GM23338 (cell line): ENCODE measurements around the gene ECE2. TPM values are rescaled to one million over a fixed set of nuclear protein-coding genes. Genes with fewer than 3 reads are reported as not detected.

Experiments
- ATAC-seq: fragments of 200-7000 bp; cut with Tn5 transposase; 3 replicates; pipeline ENCODE4 v1.9.1; 2020
- DNase-seq: peaks from one replicate; pipeline ENCODE4 v3.0.0-alpha.2; 2015; ENCODE audit warnings: low spot score
- H2AFZ ChIP-seq: fragments of 200-600 bp; sonication (generic); 2 replicates; pipeline ENCODE4 v1.8.0; 2016; ENCODE audit warnings: antibody characterized with exemption, mild to moderate bottlenecking, moderate library complexity
- H3F3A ChIP-seq: fragments of 200-600 bp; sonication (generic); replicated peaks from 2 replicates; pipeline ENCODE4 v1.8.0; 2017; ENCODE audit warnings: antibody characterized with exemption, mixed run types, low read depth
- H3K27ac ChIP-seq: fragments of 200-600 bp; sonication (generic); 2 replicates; pipeline ENCODE4 v1.6.1; 2016; ENCODE audit warnings: low read depth
- H3K27me3 ChIP-seq: fragments of 200-600 bp; sonication (generic); 2 replicates; pipeline ENCODE4 v1.8.0; 2016; ENCODE audit warnings: mild to moderate bottlenecking, mixed run types, moderate library complexity; ENCODE audit not compliant: insufficient read depth
- H3K36me3 ChIP-seq: fragments of 200-600 bp; sonication (generic); 2 replicates; pipeline ENCODE4 v1.8.0; 2016; ENCODE audit warnings: mild to moderate bottlenecking; ENCODE audit not compliant: insufficient read depth
- H3K4me1 ChIP-seq: fragments of 200-600 bp; sonication (generic); 2 replicates; pipeline ENCODE4 v1.8.0; 2016; ENCODE audit warnings: mild to moderate bottlenecking, moderate library complexity; ENCODE audit not compliant: insufficient read depth
- H3K4me2 ChIP-seq: fragments of 200-600 bp; sonication (generic); 2 replicates; pipeline ENCODE4 v1.7.1; 2017; ENCODE audit warnings: mixed run types
- H3K4me3 ChIP-seq: fragments of 200-600 bp; sonication (generic); 2 replicates; pipeline ENCODE4 v1.6.1; 2016; ENCODE audit warnings: mixed run types
- H3K79me2 ChIP-seq: fragments of 200-600 bp; sonication (generic); replicated peaks from 2 replicates; pipeline ENCODE4 v1.8.0; 2017; ENCODE audit warnings: mild to moderate bottlenecking; ENCODE audit not compliant: insufficient read depth
- H3K9me2 ChIP-seq: fragments of 200-600 bp; sonication (generic); 2 replicates; pipeline ENCODE4 v1.8.0; 2017; ENCODE audit not compliant: insufficient read depth
- H4K20me1 ChIP-seq: fragments of 200-600 bp; sonication (generic); replicated peaks from 2 replicates; pipeline ENCODE4 v1.8.0; 2017; ENCODE audit warnings: mild to moderate bottlenecking; ENCODE audit not compliant: insufficient read depth
- H3K27ac Mint-ChIP-seq: 2 replicates; pipeline ENCODE4 v1.8.0; 2020; ENCODE audit warnings: inconsistent platforms, mild to moderate bottlenecking, moderate library complexity, mixed read lengths
- H3K27me3 Mint-ChIP-seq: 3 replicates; pipeline ENCODE4 v1.8.0; 2022; ENCODE audit warnings: low read depth, mild to moderate bottlenecking, moderate library complexity, mixed read lengths, inconsistent platforms; ENCODE audit not compliant: insufficient read depth, poor library complexity
- H3K36me3 Mint-ChIP-seq: 3 replicates; pipeline ENCODE4 v1.8.0; 2021; ENCODE audit warnings: low read depth, mild to moderate bottlenecking, inconsistent platforms, moderate library complexity, mixed read lengths
- H3K4me1 Mint-ChIP-seq: 3 replicates; pipeline ENCODE4 v1.8.0; 2020; ENCODE audit warnings: mild to moderate bottlenecking, inconsistent platforms, mixed read lengths
- H3K4me3 Mint-ChIP-seq: 3 replicates; pipeline ENCODE4 v1.8.0; 2021; ENCODE audit warnings: moderate library complexity, mild to moderate bottlenecking, inconsistent platforms, mixed read lengths
- H3K9me3 Mint-ChIP-seq: 3 replicates; pipeline ENCODE4 v1.8.0; 2020; ENCODE audit warnings: moderate library complexity, mild to moderate bottlenecking, inconsistent platforms, mixed read lengths
- CREB1 ChIP-seq: fragments of 250-450 bp; sonication (Bioruptor Pico); IDR thresholded peaks from 2 replicates; pipeline ENCODE4 v1.5.0; 2020; ENCODE audit warnings: low read depth, mild to moderate bottlenecking, moderate library complexity
- ETS1 ChIP-seq: IDR thresholded peaks from 2 replicates; pipeline ENCODE4 v1.6.1; 2016; ENCODE audit warnings: antibody characterized with exemption
- EZH2 ChIP-seq: fragments of 200-600 bp; sonication (generic); IDR thresholded peaks from one replicate; pipeline ENCODE4 v1.8.0; 2017; ENCODE audit warnings: antibody characterized with exemption, mild to moderate bottlenecking, low read depth; ENCODE audit not compliant: unreplicated experiment
- EZH2phosphoT487 ChIP-seq: fragments of 200-600 bp; sonication (generic); IDR thresholded peaks from one replicate; pipeline ENCODE4 v1.8.1; 2018; ENCODE audit warnings: antibody characterized with exemption; ENCODE audit not compliant: unreplicated experiment
- JUNB ChIP-seq: IDR thresholded peaks from one replicate; pipeline ENCODE4 v1.6.1; 2016; ENCODE audit warnings: antibody characterized with exemption; ENCODE audit not compliant: unreplicated experiment
- NANOG ChIP-seq: IDR thresholded peaks from 2 replicates; pipeline ENCODE4 v1.6.1; 2016; ENCODE audit warnings: antibody characterized with exemption, borderline replicate concordance
- POLR2AphosphoS5 ChIP-seq: IDR thresholded peaks from 2 replicates; pipeline ENCODE4 v1.6.1; 2016; ENCODE audit warnings: antibody characterized with exemption, low read depth
- STAT1 ChIP-seq: IDR thresholded peaks from one replicate; pipeline ENCODE4 v1.6.1; 2016; ENCODE audit warnings: antibody characterized with exemption; ENCODE audit not compliant: unreplicated experiment
- ZNF114 ChIP-seq: fragments of 250-450 bp; sonication (Bioruptor Pico); IDR thresholded peaks from 2 replicates; pipeline ENCODE4 v1.5.0; 2020; ENCODE audit warnings: mild to moderate bottlenecking, moderate library complexity
- ZNF331 ChIP-seq: fragments of 250-450 bp; sonication (Bioruptor Pico); IDR thresholded peaks from 2 replicates; pipeline ENCODE4 v1.5.0; 2020; ENCODE audit warnings: low read depth, mild to moderate bottlenecking, moderate library complexity
- ZNF462 ChIP-seq: fragments of 250-450 bp; sonication (Bioruptor Pico); IDR thresholded peaks from 2 replicates; pipeline ENCODE4 v1.5.0; 2020; ENCODE audit warnings: mild to moderate bottlenecking, moderate library complexity
- polyA plus RNA-seq: library from polyadenylated mRNA; unstranded; fragments of >200 nt; fragmentation: Nextera tagmentation; extraction: Ambion mirVana; gene quantifications from 2 replicates; pipeline ENCODE4 v1.2.1, GENCODE V29; 2016
- total RNA-seq: library from RNA; depleted of rRNA; stranded (reverse); fragments of >200 nt; shearing (Covaris generic); gene quantifications from 2 replicates; pipeline ENCODE4 v1.2.3, GENCODE V29; 2014
- TF ChIP-seq, protein P1 (sequence below), 2 experiments: fragments of 200-600 bp in 1 of 2; sonication (generic) in 1 of 2; conservative IDR thresholded peaks; 2 replicates each; pipeline versions ENCODE4 v1.5.1 to v1.6.1; 2016 to 2017; ENCODE audit warnings: antibody characterized with exemption in 2 of 2, low read depth in 2 of 2, mild to moderate bottlenecking in 2 of 2, moderate library complexity in 1 of 2
- TF ChIP-seq, protein P2 (sequence below): IDR thresholded peaks from one replicate; pipeline ENCODE4 v1.6.1; 2018; ENCODE audit warnings: antibody characterized with exemption; ENCODE audit not compliant: unreplicated experiment

Gene ECE2
- total and polyA plus RNA-seq, 2 experiments from 2014 or later = 0.24 to 0.48 TPM

DNA sequence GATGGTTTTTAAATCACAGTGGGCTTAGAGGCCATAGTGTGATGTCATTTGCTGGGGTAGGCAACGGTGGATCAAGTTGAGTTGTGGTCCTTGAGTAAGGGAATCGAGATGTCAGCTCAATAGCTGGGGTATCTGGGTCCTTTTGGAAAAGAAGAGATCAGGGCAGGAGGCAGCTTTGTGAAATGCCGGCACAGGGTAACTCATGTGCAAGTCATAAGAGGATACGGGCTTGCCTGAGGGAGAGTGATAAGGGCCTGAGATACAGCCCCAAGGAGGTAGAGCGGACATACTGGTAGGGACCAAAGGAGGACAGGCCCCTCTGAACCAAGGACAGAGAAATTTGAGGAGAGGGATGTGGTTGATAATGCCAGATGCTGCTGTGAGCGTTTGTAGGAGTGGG lies 57.4 kb downstream of the ECE2 start:
- ATAC-seq = no peak
- peaks cover 35% of the 10 kb centered on the region for H3K79me2 ChIP-seq
- peaks cover 74% of the 10 kb centered on the region for H3K36me3 Mint-ChIP-seq
- H2AFZ ChIP-seq = no peak overlapping the region
- H3K4me3 ChIP-seq = no peak overlapping the region
- no peak for DNase-seq
- H3K27ac Mint-ChIP-seq = 0 out of 2 replicates have a peak overlapping the region, but pooled peaks have one; percentile 13
- H3K4me1 Mint-ChIP-seq = peaks cover 23% of the 10 kb centered on the region
- peaks cover 34% of the 10 kb centered on the region for H3K27me3 Mint-ChIP-seq
- H3K27me3 ChIP-seq = no peaks in the 10 kb centered on the region
- peaks cover 54% of the 10 kb centered on the region for H3K36me3 ChIP-seq
- no peak overlapping the region for H3K4me2 ChIP-seq
- H3K9me3 Mint-ChIP-seq = peaks cover 3% of the 10 kb centered on the region; the same call in 1 of the 3 replicates
- peaks cover 48% of the 10 kb centered on the region for H4K20me1 ChIP-seq
- TF ChIP-seq NANOG (no peak), EZH2phosphoT487 (no peak), EZH2 (no peak), JUNB (no peak), ZNF462 (CRISPR knock-in tag) (no peak), ETS1 (no peak), POLR2AphosphoS5 (no peak), ZNF331 (CRISPR knock-in tag) (no peak), STAT1 (no peak), CREB1 (CRISPR knock-in tag) (no peak), ZNF114 (no peak)
- TF ChIP-seq, protein P1, sequence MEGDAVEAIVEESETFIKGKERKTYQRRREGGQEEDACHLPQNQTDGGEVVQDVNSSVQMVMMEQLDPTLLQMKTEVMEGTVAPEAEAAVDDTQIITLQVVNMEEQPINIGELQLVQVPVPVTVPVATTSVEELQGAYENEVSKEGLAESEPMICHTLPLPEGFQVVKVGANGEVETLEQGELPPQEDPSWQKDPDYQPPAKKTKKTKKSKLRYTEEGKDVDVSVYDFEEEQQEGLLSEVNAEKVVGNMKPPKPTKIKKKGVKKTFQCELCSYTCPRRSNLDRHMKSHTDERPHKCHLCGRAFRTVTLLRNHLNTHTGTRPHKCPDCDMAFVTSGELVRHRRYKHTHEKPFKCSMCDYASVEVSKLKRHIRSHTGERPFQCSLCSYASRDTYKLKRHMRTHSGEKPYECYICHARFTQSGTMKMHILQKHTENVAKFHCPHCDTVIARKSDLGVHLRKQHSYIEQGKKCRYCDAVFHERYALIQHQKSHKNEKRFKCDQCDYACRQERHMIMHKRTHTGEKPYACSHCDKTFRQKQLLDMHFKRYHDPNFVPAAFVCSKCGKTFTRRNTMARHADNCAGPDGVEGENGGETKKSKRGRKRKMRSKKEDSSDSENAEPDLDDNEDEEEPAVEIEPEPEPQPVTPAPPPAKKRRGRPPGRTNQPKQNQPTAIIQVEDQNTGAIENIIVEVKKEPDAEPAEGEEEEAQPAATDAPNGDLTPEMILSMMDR (conservative IDR thresholded peaks at IDR 0.05; ENCODE audit: low read depth in 2 of 2) = no peak
- TF ChIP-seq, protein P2, sequence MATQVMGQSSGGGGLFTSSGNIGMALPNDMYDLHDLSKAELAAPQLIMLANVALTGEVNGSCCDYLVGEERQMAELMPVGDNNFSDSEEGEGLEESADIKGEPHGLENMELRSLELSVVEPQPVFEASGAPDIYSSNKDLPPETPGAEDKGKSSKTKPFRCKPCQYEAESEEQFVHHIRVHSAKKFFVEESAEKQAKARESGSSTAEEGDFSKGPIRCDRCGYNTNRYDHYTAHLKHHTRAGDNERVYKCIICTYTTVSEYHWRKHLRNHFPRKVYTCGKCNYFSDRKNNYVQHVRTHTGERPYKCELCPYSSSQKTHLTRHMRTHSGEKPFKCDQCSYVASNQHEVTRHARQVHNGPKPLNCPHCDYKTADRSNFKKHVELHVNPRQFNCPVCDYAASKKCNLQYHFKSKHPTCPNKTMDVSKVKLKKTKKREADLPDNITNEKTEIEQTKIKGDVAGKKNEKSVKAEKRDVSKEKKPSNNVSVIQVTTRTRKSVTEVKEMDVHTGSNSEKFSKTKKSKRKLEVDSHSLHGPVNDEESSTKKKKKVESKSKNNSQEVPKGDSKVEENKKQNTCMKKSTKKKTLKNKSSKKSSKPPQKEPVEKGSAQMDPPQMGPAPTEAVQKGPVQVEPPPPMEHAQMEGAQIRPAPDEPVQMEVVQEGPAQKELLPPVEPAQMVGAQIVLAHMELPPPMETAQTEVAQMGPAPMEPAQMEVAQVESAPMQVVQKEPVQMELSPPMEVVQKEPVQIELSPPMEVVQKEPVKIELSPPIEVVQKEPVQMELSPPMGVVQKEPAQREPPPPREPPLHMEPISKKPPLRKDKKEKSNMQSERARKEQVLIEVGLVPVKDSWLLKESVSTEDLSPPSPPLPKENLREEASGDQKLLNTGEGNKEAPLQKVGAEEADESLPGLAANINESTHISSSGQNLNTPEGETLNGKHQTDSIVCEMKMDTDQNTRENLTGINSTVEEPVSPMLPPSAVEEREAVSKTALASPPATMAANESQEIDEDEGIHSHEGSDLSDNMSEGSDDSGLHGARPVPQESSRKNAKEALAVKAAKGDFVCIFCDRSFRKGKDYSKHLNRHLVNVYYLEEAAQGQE = no peak
- H3K4me1 ChIP-seq = peaks cover 18% of the 10 kb centered on the region
- peak overlapping the region; percentile 69; the same call in 1 of the 2 replicates for H3K27ac ChIP-seq
- no peak overlapping the region; the same call in 2 of the 3 replicates for H3K4me3 Mint-ChIP-seq
- peaks cover 62% of the 10 kb centered on the region for H3F3A ChIP-seq
- H3K9me2 ChIP-seq = no peaks in the 10 kb centered on the region
